ENCODE data around the gene LMNTD2.

LMNTD2 gene, protein sequence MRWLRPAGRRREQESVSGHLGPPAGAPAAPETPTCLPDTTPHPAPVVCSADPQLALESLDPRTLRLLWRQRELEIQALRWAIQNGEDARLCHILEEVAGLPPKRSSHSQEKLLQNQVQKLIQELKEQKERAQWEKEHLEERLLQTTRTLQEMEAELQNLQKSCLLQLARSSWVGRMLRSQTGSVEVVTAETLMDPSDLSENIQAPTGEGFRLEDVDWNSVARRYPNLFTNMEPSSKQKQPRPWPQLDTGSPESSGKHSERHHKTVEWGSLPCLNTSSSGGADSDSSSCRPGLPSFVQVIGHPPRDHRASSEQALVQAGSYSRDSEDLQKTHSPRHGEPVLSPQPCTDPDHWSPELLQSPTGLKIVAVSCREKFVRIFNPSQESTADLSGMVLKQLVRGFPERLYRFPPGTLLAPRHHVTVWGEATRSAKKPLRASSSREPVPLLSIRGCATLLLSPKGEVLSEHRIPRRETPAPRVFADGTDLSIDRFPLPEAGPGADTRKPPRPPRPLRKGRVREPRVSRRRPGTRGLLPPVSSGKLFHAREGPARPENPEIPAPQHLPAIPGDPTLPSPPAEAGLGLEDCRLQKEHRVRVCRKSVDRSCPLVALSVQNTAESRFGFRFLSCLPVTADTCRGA

DNA sequence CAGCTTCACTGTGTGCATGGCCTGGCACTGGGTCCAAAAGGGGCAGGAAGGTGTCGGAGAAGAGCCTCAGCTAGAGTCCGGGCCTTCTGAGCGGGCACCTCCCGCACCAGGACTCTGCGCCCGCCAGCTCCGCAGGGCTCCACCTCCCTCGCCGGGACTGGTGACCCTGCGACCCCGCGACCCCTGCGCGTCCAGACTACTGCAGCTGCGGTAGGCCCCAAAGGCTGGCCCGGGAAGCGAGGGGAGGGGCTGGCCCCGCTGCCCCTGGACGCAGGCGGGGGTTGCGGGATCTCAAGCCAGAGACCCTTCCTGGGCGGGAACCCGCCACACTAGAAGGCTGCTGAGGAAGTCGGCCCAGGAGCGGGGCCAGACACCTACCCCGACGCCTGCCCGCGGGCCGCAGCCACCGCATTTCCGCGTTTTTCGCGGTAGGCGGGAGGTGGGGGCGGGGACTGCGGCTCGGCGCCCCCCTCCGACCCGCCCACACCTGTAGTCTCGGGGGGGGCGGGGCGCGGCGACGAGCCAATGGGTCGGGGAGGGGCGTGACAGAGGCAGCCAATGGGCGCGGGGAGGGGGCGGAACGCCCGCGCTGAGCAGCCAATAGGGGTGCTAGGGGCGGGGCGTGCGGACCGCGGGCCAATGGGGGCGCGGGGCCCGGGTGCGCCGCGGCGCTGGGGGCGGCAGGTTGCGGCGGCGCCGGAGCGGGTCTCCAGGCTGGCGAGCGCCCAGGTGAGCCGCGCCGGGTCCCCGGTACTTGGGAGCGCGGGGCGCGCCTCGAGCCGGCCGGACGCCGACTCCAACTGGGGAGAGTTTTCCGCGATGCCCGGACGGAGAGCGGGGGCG, at the start of gene LMNTD2, which contains the start of gene RASSF7:
TSS of gene LMNTD2 (minus strand) at position 434 of the 843 bp plus-strand sequence. CDS start at position 412, 22 bp downstream.
TSS of gene RASSF7 (plus strand) at position 666 of the 843 bp plus-strand sequence. CDS start 799 bp downstream, outside the sequence.
- peak; percentile 39 to 48 for DNase-seq

DNA sequence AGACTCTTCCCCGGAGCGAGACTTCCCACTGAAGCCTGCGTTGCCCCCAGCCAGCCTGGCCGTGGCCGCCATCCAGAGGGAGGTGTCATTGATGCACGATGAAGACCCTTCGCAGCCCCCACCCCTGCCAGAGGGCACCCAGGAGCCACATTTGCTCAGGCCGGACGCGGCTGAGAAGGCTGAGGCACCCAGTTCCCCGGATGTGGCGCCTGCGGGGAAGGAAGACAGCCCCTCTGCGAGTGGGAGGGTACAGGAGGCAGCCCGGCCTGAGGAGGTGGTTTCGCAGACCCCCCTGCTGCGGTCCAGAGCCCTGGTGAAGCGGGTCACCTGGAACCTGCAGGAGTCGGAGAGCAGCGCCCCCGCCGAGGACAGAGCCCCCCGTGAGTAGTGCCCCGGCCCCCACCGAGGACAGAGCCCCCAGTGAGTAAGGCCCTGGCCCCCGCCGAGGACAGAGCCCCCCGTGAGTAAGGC, 48.8 kb upstream of the LMNTD2 start:
- DNase-seq = no peak

DNA sequence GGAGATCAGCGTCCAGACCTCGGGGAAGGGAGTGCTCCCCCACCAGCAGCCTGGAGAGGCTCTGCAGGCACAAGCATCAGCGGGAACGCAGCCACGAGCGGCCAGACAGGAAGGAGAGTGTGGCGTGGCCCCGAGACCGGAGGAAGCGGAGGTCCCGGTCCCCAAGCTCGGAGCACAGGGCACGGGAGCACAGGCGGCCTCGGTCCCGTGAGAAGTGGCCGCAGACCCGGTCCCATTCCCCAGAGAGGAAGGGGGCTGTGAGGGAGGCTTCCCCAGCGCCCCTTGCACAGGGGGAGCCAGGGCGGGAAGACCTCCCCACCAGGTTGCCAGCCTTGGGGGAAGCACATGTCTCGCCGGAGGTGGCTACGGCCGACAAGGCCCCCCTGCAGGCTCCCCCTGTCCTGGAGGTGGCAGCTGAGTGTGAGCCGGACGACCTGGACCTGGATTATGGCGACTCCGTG, 48.3 kb upstream of the LMNTD2 start:
- DNase-seq = no peak

DNA sequence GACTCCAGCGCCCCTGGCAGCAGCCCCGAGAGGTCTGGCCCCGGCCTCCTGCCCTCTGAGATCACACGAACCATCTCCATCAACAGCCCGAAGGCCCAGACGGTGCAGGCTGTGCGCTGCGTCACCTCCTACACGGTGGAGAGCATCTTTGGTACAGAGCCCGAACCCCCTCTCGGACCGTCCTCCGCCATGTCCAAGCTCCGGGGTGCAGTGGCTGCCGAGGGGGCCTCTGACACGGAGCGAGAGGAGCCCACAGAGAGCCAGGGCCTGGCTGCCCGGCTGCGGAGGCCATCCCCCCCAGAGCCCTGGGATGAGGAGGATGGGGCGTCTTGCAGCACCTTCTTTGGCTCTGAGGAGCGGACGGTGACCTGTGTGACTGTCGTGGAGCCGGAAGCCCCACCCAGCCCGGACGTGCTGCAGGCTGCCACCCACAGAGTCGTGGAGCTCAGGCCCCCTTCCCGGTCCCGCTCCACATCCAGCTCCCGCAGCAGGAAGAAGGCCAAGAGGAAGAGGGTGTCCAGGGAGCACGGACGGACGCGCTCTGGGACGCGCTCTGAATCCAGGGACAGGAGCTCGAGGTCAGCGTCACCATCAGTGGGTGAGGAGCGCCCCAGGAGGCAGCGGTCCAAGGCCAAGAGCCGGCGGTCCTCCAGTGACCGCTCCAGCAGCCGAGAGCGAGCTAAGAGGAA, 47.6 kb upstream of the LMNTD2 start:
- no peak for DNase-seq

DNA sequence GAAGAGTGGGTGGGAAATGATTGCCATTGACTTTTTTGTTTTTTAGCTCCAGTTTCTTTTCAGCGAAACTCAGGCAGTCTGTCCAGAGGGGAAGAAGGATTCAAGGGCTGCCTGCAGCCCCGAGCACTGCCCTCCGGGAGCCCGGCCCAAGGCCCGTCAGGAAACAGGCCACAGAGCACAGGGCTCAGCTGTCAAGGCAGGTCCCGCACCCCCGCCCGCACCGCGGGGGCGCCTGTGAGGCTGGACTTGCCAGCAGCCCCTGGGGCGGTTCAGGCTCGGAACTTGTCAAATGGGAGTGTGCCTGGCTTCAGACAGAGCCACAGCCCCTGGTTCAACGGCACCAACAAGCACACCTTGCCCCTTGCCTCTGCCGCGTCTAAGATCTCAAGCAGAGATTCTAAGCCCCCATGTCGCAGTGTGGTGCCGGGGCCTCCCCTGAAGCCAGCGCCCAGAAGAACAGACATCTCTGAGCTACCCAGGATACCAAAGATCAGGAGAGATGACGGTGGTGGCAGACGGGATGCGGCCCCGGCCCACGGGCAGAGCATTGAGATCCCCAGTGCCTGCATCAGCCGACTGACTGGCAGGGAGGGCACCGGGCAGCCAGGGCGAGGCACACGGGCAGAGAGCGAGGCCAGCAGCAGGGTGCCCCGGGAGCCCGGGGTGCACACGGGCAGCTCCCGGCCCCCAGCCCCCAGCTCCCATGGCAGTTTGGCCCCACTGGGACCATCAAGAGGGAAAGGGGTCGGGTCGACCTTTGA, 46.7 kb upstream of the LMNTD2 start:
- DNase-seq = no peak

DNA sequence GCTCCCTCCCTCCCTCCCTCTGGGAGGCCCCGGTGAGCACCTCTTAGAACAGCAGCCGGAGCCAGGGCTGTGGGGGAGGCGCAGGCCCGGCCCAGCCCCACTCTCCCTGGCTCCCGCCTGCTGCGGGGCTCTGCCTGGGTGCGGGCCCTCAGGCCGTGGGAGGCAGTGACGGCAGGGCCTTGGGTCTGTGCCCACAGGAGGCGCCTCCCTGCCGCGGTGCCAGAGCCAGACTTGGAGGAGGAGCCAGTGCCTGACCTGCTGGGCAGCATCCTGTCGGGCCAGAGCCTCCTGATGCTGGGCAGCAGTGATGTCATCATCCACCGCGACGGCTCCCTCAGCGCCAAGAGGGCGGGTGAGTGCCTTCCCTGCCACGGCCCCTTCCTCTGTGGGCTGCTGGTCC, 45.7 kb upstream of the LMNTD2 start:
- no peak for DNase-seq

DNA sequence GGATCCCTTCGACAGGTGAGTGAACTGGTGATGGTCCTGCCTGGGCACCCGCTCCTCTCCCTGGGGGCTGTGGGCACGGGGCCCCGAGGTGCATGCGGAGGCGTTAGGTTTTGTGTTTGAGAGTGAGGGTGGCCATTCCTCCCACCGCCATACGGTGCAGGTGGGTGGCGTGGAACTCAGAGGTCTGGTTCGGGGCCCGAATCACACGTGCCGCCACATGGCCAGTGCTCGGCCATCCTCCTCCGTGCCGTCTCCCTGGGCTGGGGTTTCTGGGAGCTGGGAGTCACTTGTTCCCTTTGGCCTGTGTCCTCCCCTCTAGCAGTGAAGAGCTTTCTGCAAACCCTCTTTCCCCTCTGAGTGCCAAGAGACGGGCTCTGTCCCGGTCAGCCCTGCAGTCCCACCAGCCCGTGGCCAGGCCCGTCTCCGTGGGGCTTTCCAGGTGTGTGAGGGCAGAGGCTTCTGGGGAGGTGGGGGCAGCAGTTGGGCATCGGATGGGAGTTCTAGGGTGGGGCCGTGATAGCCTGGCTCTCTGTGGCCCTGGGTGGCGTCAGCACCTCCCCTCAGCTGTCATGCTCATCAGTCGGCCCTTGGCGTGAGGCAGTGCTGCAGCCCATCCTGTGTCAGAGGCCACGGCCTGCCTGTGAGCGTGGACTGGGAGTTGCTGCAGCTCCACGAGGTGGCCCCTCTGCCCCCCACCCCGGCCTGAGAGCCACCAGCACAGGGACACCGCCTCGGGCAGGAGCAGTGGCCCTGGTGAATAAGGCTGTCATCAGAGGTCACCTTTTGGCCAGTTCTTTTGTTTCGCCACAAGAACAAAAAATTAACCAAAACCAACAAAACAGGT, 45.0 kb upstream of the LMNTD2 start:
- DNase-seq = no peak

DNA sequence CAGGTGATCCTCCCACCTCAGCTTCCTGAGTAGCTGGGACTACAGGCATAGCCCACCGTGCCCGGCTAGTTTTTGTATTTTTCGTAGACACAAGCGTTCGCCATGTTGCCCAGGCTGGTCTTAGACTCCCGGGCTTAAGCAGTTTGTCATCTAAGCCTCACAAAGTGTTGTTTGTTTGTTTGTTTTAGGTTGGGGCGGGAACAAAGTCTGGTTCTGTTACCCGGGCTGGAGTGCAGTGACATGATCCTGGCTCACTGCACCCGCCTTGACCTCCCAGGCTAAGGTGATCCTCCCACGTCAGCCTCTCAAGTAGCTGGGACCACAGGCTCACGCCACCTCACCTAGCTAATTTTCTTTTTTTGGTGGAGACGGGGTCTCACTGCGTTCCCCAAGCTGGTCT, 42.6 kb upstream of the LMNTD2 start:
- no peak for DNase-seq

DNA sequence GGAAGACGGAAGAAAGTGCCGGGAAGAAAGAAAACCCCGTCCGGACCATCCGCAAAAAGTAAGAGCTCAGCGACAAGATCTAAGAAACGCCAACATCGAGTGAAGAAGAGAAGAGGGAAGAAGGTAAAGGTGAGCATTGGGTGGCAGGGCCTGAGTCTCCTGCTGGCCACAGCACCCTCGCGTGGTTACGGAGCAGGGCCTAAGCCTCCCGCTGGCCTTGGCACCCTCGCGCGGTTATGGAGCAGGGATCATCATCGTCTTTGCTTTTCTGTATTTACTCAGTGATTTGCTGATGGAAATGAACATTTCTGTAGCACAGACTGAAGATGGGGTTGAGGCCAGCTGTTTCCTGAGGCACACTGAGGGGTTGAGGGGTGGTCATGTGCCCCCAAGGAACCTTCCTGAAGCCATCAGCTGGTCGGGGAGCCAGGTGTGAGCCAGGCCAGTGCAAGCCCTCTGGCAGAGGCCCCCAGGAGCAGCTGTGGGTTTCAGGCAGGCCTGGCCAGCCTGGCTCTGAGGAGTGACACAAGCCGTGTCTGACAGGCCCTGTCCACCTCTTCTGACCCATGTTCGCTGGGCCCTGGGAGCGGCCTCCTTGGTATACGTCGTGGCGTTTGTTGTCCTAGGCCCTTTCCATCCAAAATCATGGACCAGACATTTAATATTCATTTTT, 41.2 kb upstream of the LMNTD2 start:
- DNase-seq = no peak

DNA sequence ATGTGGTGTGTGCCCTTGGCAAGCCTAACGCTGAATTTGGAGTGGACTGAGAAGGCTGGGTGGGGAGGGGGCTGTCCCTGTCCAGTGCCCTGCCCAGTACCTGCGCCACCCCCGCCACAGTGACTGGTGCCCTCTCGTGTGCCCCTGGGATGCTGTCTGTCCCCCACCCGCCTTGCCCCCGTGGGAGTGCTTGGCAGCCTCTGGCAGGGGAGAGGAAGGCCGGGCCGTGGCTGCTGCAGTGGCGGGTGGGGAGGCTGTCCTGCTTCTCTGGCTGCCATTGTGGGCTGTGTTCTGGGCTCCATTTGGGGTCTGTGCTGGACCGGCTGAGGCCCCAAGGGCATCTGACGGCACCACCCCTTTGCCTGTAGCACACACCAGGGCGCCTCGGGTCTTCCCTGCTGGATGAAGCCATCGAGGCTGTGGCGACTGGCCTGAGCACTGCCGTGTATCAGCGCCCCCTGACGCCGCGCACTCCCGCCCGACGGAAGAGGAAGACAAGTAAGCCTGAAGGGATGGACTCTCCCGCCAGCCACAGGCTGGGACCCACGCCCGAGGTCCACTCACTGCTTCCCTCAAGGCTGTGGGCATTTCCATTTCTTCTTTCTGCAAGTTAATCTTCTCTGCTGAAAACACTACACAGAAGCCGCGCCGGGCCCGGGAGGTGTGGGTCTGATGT, 37.6 kb upstream of the LMNTD2 start:
- DNase-seq = no peak

DNA sequence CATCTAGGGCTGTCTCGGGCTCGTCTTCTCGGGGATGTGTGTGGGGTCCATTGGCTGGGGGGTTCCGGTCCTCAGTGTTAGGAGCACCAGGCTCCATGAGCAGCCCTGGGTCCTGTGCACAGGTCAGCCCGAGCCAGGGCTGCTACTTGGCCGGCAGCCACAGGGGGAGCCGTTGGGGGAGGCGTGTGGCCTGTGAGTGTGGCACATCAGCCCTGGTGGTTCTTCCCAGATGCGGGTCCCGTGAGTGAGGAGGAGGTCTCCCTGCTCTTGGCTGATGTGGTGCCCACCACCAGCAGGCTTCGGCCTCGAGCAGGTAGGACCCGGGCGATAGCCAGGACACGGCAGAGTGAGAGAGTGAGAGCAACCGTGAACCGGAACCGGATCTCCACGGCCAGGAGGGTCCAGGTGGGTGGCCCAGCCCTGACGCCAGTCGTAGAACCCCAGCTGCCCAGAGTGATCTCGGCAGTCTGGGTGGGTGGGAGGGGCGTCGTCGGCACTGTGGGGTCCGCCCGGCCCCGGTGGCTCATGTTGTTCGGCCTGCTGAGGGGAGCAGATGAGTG, 36.7 kb upstream of the LMNTD2 start:
- no peak for DNase-seq

DNA sequence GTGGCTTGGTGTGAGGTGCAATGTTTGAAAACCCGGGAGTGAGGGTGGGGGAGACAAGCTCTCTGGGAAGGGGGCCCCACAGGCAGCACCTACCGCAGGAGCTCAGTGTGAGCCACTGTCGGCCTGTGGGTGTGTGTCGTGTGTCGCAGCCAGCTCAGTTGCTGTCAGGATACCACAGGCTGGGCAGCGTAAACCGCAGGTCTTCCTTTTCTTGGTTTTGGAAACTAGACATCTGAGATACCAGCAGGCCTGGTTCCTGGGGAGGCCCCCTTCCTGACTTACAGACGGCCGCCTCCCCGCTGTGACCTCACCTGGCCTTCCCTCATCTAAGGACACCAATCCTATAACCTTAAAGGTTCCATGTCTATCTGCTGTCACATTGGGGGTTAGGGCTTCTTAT, 35.8 kb upstream of the LMNTD2 start:
- DNase-seq = no peak

DNA sequence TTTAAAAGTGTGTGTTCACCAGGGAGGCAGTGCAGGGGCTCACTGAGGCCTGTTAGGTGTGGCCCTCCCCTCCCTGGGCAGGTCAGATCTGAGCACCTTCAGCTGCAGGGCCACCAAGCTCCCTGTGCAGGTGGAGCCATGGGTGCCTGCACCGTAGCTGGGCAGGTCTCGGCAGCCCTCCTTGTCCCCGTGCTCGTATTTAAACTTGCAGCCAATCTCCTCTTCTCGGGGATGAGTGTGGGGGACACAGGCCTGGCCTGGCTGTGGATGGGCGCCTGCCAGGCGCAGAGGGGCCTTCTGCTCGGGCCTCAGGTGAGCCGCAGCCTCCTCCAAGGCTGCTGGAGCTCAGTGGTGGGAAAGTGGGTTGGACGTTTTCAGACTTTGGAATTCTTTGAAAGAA, 34.9 kb upstream of the LMNTD2 start:
- DNase-seq = no peak

DNA sequence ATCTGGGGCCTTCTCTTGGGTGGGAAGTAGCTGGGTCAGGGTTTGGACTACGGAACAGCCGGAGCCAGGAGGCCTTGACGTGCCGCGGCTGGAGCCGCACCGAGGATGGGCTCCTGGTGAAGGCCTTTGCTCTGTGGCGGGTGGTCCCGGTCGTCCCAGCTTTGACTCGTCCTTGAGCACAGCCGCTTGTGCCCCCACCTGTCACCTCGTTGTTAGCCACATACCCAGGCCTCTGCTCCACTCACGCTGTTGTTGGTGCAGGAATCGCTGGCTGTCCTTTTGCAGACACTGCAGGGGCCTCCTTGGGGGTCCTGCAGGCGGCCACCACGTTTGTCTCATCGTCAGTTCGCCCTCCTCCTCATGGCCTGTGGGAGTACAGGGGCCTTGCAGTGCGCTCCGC, 32.8 kb upstream of the LMNTD2 start:
- no peak for DNase-seq

DNA sequence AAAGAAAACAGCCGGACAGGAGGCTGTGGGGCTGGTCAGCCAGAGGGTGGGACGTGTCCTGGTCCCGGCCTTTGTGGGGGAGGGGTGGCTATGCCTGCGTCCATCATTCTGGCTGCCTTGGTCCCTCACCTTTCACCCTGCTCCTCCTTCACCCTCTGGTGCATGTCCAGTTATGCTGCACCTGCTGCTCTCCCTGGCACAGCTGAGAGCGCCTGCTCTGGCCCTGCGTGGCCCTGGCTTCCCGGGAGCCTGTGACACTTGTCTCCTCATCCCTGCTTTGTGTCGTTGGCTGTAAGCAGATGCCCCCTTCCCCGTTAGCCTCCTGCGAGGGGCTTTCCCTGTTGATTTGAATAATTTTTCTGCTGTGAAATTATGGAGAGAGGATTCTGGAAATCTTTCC, 32.4 kb upstream of the LMNTD2 start:
- DNase-seq = no peak

DNA sequence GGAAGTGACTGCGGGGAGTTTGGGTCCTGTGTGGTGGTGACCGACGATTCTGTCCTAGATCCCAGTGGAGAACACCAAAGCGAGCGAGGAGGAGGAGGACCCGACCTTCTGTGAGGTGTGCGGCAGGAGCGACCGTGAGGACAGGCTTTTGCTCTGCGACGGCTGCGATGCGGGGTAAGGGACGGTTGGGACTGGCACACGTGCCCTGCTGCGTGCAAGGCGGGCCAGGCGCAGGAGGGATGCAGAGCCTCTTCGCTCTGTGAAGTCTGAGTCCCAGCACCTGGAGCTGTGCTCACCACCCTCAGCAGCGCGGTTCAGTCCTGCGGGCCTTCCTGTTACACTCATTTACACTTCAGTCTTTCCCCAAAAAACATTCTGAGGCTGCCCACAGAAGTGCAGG, 32.0 kb upstream of the LMNTD2 start:
- no peak for DNase-seq

DNA sequence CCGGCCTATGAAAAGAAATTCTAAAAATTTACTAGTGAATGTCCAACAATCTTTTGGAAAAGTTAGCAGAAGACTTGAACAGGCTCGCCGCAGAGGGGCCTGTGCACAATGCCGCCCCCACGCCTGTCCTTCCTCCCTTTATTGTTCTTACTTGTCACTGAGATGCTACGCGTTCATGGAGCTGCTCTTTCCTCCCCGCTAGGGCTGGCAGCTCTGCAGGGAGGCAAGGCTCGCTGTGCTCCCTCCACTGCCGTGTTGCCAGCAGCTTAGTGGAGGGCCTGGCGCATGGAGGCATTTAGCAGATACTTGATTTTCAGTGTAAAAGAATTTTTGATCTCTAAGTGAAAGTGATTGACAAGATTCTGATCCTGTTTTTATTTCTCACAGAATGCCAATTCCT, 30.5 kb upstream of the LMNTD2 start:
- no peak for DNase-seq

DNA sequence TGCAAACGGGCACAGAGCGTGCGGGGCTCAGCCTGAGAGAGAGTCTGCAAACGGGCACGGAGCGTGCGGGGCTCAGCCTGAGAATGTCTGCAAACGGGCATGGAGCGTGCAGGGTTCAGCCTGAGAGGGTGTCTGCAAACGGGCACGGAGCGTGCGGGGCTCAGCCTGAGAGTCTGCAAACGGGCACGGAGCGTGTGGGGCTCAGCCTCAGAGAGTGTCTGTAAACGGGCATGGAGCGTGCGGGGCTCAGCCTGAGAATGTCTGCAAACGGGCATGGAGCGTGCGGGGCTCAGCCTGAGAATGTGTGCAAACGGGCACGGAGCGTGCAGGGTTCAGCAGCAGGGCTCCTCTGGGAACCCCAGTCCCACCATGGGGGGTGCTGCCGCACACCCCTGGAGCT, 29.3 kb upstream of the LMNTD2 start:
- DNase-seq = no peak

DNA sequence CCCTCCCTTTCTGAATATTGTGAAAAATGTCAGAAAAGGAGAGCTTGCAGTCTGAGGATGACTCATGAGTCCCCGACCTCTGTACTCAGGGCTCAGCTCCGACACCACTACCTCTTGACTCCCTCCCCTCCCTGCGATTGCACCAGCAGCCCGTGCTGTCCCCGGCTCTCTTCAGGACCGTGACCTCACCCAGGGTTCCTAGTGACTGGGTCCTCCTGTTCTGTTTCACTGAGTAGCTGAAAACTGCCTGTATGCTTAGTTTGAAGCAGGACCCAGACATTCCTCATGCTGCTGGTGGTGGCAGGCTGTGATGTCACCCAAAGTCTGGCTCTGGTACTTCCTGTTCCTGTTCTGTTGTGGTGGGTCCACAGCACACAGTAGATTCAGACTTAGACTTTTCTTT, 27.4 kb upstream of the LMNTD2 start:
- no peak for DNase-seq
